ENCODE data around the gene CDC45. TPM values are rescaled to one million over a fixed set of nuclear protein-coding genes. Genes with fewer than 3 reads are reported as not detected.

Gene CDC45
- total RNA-seq, 2 donors from 2014 or later: 0.99 TPM; not detected in 1

GRCh38 chr22:19525116-19525660 is 45.5 kb downstream of the CDC45 start:
- DNase-seq (ENCODE audit: low spot score): no peak
- no peaks in the 10 kb centered on the region for H3K27me3 ChIP-seq (replicated peaks; ENCODE audit: insufficient read depth)
- no peaks in the 10 kb centered on the region for H3K36me3 ChIP-seq
- peaks cover 0 to 10% of the 10 kb centered on the region in 2 donors for H3K4me1 ChIP-seq (ENCODE audit: control insufficient read depth in 1 of 2, low read depth in 2 of 2)
- no peaks in the 10 kb centered on the region for H3K9me3 ChIP-seq
- no peak overlapping the region for H3K4me3 ChIP-seq
- H3K27ac ChIP-seq: no peak overlapping the region
- TF ChIP-seq CTCF (IDR thresholded peaks at IDR 0.05): no peak
- ATAC-seq (ENCODE audit: insufficient number of reproducible peaks, low FRiP score, low read depth): no peak

- DNase-seq (ENCODE audit: low spot score): no peak
- ATAC-seq (ENCODE audit: insufficient number of reproducible peaks, low FRiP score, low read depth): no peak
- Histone ChIP-seq H3K9me3 (no peaks in the 10 kb centered on the region), H3K36me3 (no peaks in the 10 kb centered on the region), H3K4me1 (ENCODE audit: control insufficient read depth in 1 of 2, low read depth in 2 of 2) (peaks cover 0 to 10% of the 10 kb centered on the region in 2 donors), H3K27ac (no peak overlapping the region), H3K27me3 (replicated peaks; ENCODE audit: insufficient read depth) (no peaks in the 10 kb centered on the region), H3K4me3 (no peak overlapping the region)
- TF ChIP-seq CTCF (IDR thresholded peaks at IDR 0.05): no peak
Measured at GRCh38 chr22:19525666-19526065, 45.9 kb downstream of the CDC45 start.

GRCh38 chr22:19526076-19526701 is 46.5 kb downstream of the CDC45 start:
- Histone ChIP-seq H3K4me1 (ENCODE audit: control insufficient read depth in 1 of 2, low read depth in 2 of 2) (peaks cover 0 to 10% of the 10 kb centered on the region in 2 donors), H3K36me3 (no peaks in the 10 kb centered on the region), H3K4me3 (no peak overlapping the region), H3K9me3 (no peaks in the 10 kb centered on the region), H3K27me3 (replicated peaks; ENCODE audit: insufficient read depth) (no peaks in the 10 kb centered on the region), H3K27ac (no peak overlapping the region)
- DNase-seq (ENCODE audit: low spot score) (no peak), ATAC-seq (ENCODE audit: insufficient number of reproducible peaks, low FRiP score, low read depth) (no peak)
- no peak for TF ChIP-seq CTCF (IDR thresholded peaks at IDR 0.05)

- Histone ChIP-seq H3K4me3 (no peak overlapping the region), H3K27ac (no peak overlapping the region), H3K27me3 (replicated peaks; ENCODE audit: insufficient read depth) (no peaks in the 10 kb centered on the region), H3K4me1 (ENCODE audit: control insufficient read depth in 1 of 2, low read depth in 2 of 2) (peaks cover 0 to 10% of the 10 kb centered on the region in 2 donors), H3K9me3 (no peaks in the 10 kb centered on the region), H3K36me3 (no peaks in the 10 kb centered on the region)
- no peak for DNase-seq (ENCODE audit: low spot score)
- no peak for ATAC-seq (ENCODE audit: insufficient number of reproducible peaks, low FRiP score, low read depth)
- no peak for TF ChIP-seq CTCF (IDR thresholded peaks at IDR 0.05)
Measured at GRCh38 chr22:19526702-19527111, 47.0 kb downstream of the CDC45 start.

GRCh38 chr22:19527321-19527721 is 47.6 kb downstream of the CDC45 start:
- Histone ChIP-seq H3K27ac (no peak overlapping the region), H3K4me1 (ENCODE audit: control insufficient read depth in 1 of 2, low read depth in 2 of 2) (peaks cover 0 to 10% of the 10 kb centered on the region in 2 donors), H3K36me3 (no peaks in the 10 kb centered on the region), H3K4me3 (no peak overlapping the region), H3K27me3 (replicated peaks; ENCODE audit: insufficient read depth) (no peaks in the 10 kb centered on the region), H3K9me3 (no peaks in the 10 kb centered on the region)
- DNase-seq (ENCODE audit: low spot score) (no peak), ATAC-seq (ENCODE audit: insufficient number of reproducible peaks, low FRiP score, low read depth) (no peak)
- no peak for TF ChIP-seq CTCF (IDR thresholded peaks at IDR 0.05)
